Measurements from ENCODE around the gene ECT2L. TPM values are rescaled to one million over a fixed set of nuclear protein-coding genes. Genes with fewer than 3 reads are reported as not detected.

Gene ECT2L
- polyA plus RNA-seq (2013, experiment 1 of 2; ENCODE audit: insufficient read length) = 0.06 TPM
- polyA plus RNA-seq (2013, experiment 2 of 2; ENCODE audit: insufficient read length) = not detected

DNA sequence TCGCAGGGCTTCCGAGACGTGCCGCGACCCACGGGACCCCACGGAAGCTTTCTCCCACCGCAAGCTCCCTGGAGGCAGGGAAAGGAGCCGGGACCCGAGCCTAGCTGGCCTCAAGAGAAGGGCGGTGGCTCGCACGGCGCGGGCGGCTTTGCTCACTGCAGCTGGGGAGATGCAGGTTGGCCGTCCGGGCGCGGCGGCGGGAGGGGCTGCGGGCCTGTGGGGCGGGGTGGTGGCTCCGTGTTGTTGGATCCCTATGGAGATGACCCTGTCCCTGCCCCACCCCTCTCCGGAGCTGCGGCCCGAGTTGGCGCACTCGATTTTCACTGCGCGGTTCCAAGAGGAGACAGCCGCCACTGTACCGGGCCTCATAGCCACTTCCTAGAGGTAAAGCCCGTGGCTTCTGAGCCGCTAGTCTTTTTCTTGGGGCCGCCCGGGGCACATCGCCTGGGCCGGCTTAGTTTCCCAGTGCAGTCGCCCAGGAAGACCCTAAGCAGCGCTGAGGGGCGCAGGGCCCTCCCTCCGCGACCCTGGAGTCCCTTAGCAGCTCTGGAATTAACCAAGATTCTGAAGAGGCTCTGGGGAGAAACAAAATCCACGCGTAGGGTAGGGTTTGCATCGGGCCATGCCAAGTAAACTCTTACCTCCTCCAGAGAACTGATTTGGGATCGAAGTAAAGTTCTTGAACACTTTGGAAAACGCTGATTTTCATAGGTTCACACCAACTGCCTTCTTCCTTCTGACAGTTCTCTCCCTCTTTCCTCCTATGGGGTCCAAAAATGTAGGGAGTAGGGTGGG lies at the start of gene ECT2L:
Gene ECT2L, plus strand, starts transcription at position 279 of the 795 bp plus-strand sequence. CDS start 17,188 bp downstream, outside the sequence.
- no peak for DNase-seq

GRCh38 chr6:138752017-138752416 lies 43.9 kb upstream of the ECT2L start:
- DNase-seq = no peak

DNA sequence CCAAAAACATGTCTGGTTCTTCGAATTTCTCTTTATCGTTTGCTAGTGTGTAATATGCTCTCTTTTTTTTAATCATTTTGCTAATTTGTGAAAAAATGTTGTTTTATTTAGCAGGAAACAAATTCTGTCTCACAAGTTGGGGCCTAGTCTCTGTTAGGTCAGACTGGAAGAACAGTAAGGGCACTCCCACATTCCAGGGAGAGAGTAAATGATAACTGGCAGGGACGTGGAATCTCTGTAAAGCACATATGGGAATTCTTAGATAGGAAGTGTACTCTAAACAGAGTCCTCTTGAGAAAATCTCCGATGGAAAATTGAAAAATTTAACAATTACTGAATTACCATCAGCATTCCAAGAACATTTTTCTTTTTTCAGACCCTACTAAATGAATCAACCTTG lies 38.8 kb upstream of the ECT2L start:
- DNase-seq = peak; percentile 23

DNA sequence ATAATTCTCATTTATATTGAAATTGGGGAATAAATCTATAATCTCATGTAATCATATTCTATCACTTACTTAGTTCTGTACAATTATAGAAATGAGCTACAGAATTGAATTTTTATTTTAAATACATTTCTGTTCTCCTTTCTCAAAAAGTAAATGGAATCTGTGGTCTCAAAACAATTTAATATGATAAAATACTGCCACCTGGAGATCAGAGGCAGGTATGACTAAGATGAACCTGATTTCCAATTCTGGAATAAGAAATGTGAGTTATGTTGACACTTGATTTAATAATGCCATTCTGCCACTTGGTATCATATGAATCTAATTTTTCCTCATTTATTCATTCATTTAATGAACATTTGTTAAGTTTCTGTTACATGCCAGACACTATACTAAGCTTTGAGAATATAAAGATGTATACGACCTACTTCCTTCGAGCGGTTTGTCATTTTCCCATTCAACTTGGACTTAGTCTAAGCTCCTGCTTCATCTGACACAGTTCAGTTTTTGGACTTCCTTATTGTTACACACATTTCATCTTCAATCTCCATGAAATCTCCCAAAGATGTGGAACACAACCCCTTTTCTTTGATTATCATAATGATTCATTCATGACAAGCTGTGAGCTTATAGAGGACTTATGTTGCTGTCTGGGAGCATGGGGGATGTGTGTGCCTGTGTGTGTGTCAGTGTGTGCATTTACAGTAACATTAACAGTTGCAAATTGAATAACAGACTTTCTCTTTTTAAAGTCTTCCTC lies 29.8 kb upstream of the ECT2L start:
- DNase-seq = peak; percentile 31

DNA sequence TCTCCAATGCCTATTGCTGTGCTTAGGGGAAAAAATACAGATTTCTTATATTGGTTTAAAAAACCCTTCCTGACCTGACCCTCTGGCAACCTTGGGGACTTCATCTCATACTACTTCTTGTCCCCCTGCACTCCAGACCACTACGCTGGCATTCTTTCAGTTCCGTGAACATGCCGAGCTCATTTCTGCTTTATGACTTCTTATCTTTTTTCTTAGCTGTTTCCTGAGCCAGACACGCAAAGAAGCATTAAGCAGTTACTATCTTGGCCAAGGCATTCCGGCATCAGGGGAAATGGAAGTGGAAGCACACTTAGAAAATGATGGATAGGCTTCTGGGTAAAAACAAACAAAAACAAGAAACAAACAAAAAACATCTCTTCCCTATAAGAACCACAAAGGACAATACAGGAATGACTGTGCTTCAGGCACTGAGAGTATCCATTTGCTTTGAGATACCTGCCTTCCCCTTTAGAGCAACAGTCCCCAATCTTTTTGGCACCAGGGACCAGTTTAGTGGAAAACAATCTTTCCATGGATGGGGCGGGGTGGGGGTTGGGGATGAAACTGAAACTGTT lies 26.7 kb upstream of the ECT2L start:
- DNase-seq = no peak

- DNase-seq = no peak
These were observed 23.2 kb upstream of the ECT2L start for GRCh38 chr6:138772596-138773176.

DNA sequence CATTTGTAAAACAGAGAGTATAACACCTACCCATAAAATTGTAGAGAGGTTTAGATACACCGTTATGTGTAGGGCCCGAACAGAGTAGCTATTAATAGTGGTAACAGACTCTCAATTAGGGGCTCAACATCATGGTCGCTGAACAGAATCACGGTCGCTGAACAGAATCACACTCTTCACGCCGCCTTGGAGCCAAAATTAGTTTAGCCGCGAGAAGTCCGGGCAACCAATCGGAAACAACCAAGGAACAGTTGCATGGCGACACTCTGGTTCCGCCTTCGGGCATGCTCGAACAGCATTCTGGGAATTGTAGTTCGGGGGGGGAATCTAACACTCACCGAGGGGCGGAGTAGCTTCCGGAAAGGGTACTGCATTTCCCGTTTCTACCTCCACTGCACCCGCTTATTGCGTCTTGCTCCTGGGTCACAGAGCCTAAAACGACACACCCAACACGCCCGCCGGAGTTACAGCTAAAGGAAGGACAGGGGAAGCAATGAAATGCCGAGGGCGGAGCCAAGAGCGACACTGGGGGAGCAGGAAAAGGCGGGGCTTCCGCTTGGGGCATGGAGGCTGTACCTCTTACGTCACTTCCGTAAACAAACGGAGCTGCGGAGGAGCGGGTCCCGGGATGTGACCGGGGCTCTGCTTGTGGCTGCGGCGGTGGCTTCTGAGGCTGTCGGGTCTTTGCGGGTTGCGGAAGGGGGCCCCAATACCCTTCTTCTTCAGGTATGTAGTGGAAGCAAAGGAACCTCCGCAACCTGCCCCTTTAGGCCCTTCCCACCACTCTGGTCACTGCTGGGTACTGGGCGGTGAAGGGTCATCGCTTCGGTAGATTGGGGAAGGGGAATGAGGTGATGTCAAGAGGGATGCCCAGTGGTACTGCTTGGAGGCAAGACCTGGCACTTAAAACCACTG lies 22.5 kb upstream of the ECT2L start, which contains the start of gene CCDC28A:
Gene CCDC28A, plus strand, starts transcription at position 593 of the 915 bp plus-strand sequence. CDS start 2,352 bp downstream, outside the sequence.
- peak; percentile 95 for DNase-seq

DNA sequence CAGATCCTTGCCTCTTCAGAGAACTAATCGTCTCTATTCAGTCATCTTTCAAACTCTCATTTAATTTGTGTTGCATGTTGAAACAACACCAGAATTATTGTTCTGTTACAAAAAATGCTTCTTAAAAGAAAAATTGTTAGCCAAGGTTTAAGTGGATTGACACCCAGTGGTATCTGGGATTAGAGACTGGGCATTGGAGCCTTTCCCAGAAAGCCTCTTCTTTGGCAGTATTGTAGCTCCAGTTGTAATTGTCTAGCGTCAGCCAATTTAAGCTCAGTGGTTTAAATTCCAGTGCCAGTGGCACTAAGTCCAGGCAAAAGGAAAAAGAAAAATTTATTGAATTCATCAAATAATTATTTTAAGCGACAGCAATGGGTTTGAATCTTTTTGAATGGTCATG lies 21.5 kb upstream of the ECT2L start:
- DNase-seq = no peak

- no peak for DNase-seq
These were observed 19.2 kb upstream of the ECT2L start for GRCh38 chr6:138776659-138777058.

GRCh38 chr6:138778331-138778730 lies 17.6 kb upstream of the ECT2L start:
- DNase-seq = no peak

DNA sequence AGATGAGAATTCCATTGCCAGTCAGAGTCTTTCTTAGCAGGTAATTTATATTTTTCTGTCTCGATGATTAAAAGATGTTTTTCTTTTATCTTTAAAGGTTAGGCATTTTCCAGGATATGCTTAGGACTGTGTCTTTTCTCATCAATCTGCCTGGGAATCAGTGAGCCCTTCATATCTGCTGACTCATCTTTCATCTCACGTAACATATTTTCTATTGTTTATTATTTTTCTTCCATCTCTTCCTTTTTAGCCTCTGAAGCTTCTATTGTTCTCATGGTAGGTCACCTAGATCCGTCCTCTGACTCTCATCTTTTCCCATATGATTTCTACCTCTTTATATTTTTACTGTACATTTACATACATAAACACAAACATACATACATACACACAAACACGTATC lies 13.6 kb upstream of the ECT2L start:
- DNase-seq = no peak

- no peak for DNase-seq
These were observed 10.8 kb upstream of the ECT2L start for GRCh38 chr6:138785079-138785478.

DNA sequence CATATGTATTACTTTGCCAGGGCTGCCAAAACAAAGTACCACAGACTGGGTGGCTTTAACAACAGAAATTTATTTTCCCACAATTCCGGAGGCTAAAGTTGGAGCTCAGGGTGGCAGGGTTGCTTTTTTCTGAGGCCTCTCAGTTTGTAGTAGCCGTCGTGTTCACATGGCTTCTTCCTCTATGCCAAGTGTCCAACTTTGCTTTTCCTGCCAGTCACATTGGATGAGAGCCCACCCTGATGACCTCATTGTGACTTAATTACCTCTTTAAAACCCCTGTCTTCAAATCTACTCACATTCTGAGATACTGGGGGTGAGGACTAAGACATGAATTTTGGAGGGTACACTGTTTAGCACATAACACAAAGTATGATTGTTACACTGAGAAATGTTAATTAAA lies 9.9 kb upstream of the ECT2L start:
- no peak for DNase-seq

DNA sequence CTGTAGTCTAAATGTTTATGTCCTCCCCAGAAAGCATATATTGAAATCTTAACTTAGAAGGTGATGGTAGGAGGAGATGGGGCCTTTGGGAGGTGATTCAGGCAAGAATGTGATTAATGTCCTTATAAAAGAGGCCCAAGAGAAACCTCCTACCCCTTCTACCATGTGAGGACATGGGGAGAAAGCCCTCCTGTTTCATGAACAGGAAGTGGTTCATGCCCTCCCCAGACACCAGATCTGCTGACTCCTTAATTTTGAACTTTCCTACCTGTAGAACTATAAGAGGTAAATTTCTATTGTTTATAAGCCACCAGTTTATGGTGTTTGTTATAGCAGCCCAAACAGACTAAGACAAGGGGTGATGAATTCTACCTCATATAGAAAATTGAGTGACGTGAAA lies 8.7 kb upstream of the ECT2L start:
- DNase-seq = no peak

- no peak for DNase-seq
These were observed 884 bp downstream of the ECT2L start for GRCh38 chr6:138796771-138797170.

- DNase-seq = no peak
These were observed 2.0 kb downstream of the ECT2L start for GRCh38 chr6:138797806-138798446.

GRCh38 chr6:138800377-138801150 lies 4.7 kb downstream of the ECT2L start:
- no peak for DNase-seq

GRCh38 chr6:138803331-138803730 lies 7.4 kb downstream of the ECT2L start:
- no peak for DNase-seq

DNA sequence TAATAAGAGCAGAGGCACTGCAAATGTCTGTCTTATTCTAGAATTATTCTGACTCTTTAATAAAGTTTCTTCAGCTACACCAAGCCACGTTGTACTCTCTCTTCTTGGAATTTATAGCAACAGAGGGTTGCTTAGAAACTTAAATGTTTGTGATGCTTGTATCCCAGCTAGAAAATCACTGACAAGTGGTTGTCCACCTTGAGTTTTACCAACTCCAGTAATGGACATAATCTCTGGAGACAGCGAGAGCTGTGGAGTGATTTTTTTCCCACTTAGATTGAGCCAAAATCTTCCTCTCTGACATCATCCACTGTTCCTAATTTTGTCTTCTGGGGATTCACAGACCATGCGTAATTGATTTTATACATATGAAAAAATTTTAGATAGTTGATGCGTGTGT lies 8.0 kb downstream of the ECT2L start:
- DNase-seq = peak; percentile 50

- peak; percentile 30 for DNase-seq
These were observed 9.3 kb downstream of the ECT2L start for GRCh38 chr6:138805016-138805765.

Data from fibroblast of skin of back (primary cell).